Ishikawa (cell line): ENCODE data around the gene FBXO28.

ENCODE experiments used
- CEBPB ChIP-seq: IDR thresholded peaks from 2 replicates; pipeline ENCODE4 v1.6.1; 2012
- CREB1 ChIP-seq: IDR thresholded peaks from 2 replicates; pipeline ENCODE4 v1.6.1; 2012; ENCODE audit warnings: low read depth
- EGR1 ChIP-seq: IDR thresholded peaks from 2 replicates; pipeline ENCODE4 v1.6.1; 2012
- EP300 ChIP-seq: IDR thresholded peaks from 2 replicates; pipeline ENCODE4 v1.6.1; 2012; ENCODE audit warnings: borderline replicate concordance
- FOXM1 ChIP-seq: IDR thresholded peaks from 2 replicates; pipeline ENCODE4 v1.6.1; 2012; ENCODE audit warnings: low read depth, borderline replicate concordance
- NFIC ChIP-seq: IDR thresholded peaks from 2 replicates; pipeline ENCODE4 v1.6.1; 2012
- RAD21 ChIP-seq: IDR thresholded peaks from 2 replicates; pipeline ENCODE4 v1.6.1; 2012; ENCODE audit warnings: low read depth
- TAF1 ChIP-seq: IDR thresholded peaks from 2 replicates; pipeline ENCODE4 v1.6.1; 2012; ENCODE audit warnings: low read depth, mild to moderate bottlenecking
- TCF12 ChIP-seq: IDR thresholded peaks from 2 replicates; pipeline ENCODE4 v1.6.1; 2012; ENCODE audit warnings: low read depth
- TEAD4 ChIP-seq: IDR thresholded peaks from 2 replicates; pipeline ENCODE4 v1.6.1; 2012
- YY1 ChIP-seq: IDR thresholded peaks from 2 replicates; pipeline ENCODE4 v1.6.1; 2012; ENCODE audit warnings: low read depth
- ZBTB7A ChIP-seq: IDR thresholded peaks from 2 replicates; pipeline ENCODE4 v1.6.1; 2012; ENCODE audit warnings: low read depth
- TF ChIP-seq, protein P1 (sequence below): IDR thresholded peaks from 2 replicates; pipeline ENCODE4 v1.6.1; 2012; ENCODE audit warnings: low read depth, mild to moderate bottlenecking
- TF ChIP-seq, protein P2 (sequence below): IDR thresholded peaks from 2 replicates; pipeline ENCODE4 v1.6.1; 2012
- TF ChIP-seq, protein P3 (sequence below): IDR thresholded peaks from 2 replicates; pipeline ENCODE4 v1.6.1; 2012

Gene FBXO28

DNA sequence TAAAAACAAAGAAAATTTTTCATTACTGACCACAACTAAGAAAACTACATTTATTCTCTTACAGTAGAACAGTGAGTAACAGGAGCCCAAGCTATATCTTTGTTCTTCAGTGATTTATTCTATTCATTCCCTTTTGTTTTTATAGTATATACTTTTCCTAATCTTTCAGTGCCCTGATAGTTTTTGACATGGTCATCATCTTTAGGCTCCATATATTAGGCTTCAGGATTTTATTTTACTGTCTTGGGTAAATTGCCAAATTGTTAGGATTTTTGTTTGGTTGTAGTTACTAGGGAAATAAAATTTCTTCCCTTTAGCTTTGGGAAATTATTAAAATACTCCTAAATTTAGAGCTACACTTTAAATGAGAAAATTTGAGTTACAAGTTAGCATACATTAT is 10.3 kb downstream of the FBXO28 start:
- TF ChIP-seq FOXM1 (no peak), TAF1 (no peak), EP300 (no peak), ZBTB7A (no peak), EGR1 (no peak), CREB1 (no peak), RAD21 (no peak), CEBPB (no peak), NFIC (no peak)
- TF ChIP-seq, protein P1, sequence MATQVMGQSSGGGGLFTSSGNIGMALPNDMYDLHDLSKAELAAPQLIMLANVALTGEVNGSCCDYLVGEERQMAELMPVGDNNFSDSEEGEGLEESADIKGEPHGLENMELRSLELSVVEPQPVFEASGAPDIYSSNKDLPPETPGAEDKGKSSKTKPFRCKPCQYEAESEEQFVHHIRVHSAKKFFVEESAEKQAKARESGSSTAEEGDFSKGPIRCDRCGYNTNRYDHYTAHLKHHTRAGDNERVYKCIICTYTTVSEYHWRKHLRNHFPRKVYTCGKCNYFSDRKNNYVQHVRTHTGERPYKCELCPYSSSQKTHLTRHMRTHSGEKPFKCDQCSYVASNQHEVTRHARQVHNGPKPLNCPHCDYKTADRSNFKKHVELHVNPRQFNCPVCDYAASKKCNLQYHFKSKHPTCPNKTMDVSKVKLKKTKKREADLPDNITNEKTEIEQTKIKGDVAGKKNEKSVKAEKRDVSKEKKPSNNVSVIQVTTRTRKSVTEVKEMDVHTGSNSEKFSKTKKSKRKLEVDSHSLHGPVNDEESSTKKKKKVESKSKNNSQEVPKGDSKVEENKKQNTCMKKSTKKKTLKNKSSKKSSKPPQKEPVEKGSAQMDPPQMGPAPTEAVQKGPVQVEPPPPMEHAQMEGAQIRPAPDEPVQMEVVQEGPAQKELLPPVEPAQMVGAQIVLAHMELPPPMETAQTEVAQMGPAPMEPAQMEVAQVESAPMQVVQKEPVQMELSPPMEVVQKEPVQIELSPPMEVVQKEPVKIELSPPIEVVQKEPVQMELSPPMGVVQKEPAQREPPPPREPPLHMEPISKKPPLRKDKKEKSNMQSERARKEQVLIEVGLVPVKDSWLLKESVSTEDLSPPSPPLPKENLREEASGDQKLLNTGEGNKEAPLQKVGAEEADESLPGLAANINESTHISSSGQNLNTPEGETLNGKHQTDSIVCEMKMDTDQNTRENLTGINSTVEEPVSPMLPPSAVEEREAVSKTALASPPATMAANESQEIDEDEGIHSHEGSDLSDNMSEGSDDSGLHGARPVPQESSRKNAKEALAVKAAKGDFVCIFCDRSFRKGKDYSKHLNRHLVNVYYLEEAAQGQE = no peak
- TF ChIP-seq, protein P2, sequence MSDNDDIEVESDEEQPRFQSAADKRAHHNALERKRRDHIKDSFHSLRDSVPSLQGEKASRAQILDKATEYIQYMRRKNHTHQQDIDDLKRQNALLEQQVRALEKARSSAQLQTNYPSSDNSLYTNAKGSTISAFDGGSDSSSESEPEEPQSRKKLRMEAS = no peak
- TF ChIP-seq, protein P3, sequence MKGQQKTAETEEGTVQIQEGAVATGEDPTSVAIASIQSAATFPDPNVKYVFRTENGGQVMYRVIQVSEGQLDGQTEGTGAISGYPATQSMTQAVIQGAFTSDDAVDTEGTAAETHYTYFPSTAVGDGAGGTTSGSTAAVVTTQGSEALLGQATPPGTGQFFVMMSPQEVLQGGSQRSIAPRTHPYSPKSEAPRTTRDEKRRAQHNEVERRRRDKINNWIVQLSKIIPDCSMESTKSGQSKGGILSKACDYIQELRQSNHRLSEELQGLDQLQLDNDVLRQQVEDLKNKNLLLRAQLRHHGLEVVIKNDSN = no peak

DNA sequence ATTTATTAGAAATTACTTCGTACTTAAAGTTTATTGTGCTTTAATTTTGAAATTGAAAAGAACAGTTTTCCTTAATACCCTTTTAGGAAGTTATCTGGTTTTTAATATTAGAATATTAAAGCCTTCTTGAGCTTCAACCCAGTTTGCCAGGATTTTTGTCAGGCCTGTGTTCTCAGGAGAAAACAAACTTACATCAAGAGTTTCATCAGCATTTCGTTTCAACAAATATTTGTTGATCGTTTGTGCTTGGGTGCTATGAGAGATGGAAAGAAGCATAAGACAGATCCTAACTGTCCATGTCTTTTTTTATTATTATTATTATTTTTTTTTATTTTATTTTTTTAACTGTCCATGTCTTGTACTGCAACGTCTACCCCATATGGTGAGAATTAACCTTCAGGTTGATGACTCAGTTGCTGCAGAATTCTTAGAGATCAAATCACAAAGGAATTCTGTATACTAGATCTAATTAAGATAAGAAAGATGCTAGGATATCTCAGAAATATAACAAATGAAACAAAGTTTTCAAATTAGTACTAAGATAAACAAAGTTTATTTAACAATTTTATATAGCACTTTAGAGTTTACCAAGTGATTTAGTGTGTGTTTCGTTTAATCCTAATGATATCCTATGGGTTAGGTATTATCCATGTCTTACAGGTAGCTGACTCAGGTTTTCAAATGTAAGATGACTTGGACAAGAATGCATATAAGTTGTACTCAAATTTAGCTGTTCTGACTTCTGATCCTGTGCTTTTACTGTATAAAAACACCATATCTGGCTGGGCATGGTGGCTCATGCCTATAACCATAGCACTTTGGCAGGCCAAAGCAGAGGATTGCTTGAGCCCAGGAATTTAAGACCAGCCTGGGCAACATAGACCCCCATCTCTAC is 14.3 kb downstream of the FBXO28 start:
- no peak for TF ChIP-seq CREB1
- TF ChIP-seq FOXM1 = no peak
- TF ChIP-seq CEBPB = no peak
- TF ChIP-seq, protein P2 = no peak
- no peak for TF ChIP-seq ZBTB7A
- no peak for TF ChIP-seq TAF1
- no peak for TF ChIP-seq EGR1
- TF ChIP-seq EP300 = no peak
- TF ChIP-seq YY1 = no peak

DNA sequence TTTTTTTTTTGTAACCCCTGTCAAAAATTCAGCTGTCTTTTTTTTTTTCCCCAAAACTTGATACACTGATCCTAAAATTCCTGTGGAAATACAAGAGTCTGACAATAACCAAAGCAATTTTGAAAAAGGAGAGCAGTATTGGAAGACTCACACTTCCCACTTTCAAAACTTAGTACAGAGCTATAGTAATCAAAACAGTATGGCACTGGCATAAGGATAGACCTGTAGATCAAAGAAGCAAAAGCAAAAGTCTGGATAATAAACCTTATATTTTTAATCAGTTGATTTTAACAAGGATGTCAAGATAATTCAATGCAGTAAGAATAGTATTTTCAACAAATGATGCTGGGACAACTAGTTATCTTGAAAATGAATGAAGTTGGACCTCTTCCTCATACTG is 17.3 kb downstream of the FBXO28 start:
- TF ChIP-seq ZBTB7A (no peak), RAD21 (no peak), EP300 (no peak), TEAD4 (no peak), CREB1 (no peak), TCF12 (no peak), NFIC (no peak), TAF1 (no peak), CEBPB (no peak), EGR1 (no peak), FOXM1 (no peak), YY1 (no peak)
- TF ChIP-seq, protein P2 = no peak
- TF ChIP-seq, protein P1 = no peak
- TF ChIP-seq, protein P3 = no peak

DNA sequence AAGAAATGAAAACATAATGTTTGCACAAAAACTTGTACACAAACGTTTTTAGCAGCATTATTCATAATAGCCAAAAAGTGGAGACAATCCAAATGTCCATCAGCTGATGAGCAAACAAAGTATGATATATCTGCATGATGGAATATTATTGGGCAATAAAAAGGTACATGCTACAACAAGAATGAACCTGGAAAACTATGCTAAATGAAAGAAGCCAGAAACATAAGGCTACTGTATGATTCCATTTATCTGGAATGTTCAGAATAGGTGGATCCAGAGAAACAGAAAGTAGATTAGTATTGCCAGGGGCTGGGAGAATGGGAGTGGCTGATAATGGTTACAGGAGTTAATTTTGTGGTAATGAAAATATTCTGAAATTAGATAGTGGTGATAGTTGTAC is 19.0 kb downstream of the FBXO28 start:
- no peak for TF ChIP-seq YY1
- TF ChIP-seq CREB1 = no peak
- no peak for TF ChIP-seq TEAD4
- no peak for TF ChIP-seq TCF12
- no peak for TF ChIP-seq ZBTB7A
- TF ChIP-seq CEBPB = no peak
- TF ChIP-seq, protein P2 = no peak
- TF ChIP-seq TAF1 = no peak
- no peak for TF ChIP-seq EP300

DNA sequence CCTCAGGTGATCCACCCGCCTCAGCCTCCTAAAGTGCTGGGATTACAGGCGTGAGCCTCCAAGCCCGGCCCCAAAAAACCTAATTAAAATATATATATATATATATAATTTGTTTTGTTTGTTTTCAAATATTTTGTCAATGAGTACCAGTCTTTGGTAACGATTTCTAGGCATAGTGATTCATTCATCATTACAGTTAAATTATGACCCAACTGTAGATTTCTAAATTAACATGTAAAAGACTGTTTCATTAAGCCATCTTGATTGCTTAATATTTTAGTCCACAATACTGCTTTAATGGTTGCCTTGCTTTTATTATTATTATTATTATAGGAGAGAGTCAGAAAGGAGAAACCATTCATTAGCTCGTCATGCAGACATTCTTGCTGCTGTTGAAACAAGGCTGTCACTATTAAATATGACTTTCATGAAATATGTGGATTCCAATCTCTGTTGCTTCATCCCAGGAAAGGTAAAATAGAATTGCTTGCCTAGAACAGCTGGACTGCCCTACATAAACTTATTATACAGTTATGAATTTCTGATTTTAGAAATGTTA is 19.9 kb downstream of the FBXO28 start:
- no peak for TF ChIP-seq ZBTB7A
- TF ChIP-seq, protein P3 = no peak
